Kidney (tissue), 14 donors: ENCODE measurements around the gene DNM2. TPM values are rescaled to one million over a fixed set of nuclear protein-coding genes. Genes with fewer than 3 reads are reported as not detected.

Experiments used
- DNase-seq, 5 donors: peaks; one replicate each; pipeline ENCODE4 v3.0.0-alpha.2; 2013 to 2020
- FAIRE-seq: peaks from 2 replicates; lab custom pipeline; 2012; peaks lifted over from hg19 to GRCh38; lab: Jason Lieb, UNC
- H3K27ac ChIP-seq, 2 donors: one replicate each; pipeline ENCODE4 v1.7.0; 2013; ENCODE audit warnings: low read depth in 2 of 2, low read length in 2 of 2, inconsistent platforms in 1 of 2
- H3K27me3 ChIP-seq: one replicate; pipeline ENCODE4 v1.7.1; 2013; ENCODE audit warnings: low read length, inconsistent platforms; ENCODE audit not compliant: control insufficient read depth, insufficient read depth
- H3K36me3 ChIP-seq, 3 donors: one replicate each; pipeline versions ENCODE4 v1.7.0 to v1.7.1; 2013; ENCODE audit warnings: low read length in 3 of 3, control low read depth in 1 of 3, inconsistent platforms in 1 of 3; ENCODE audit not compliant: insufficient read depth in 3 of 3, control insufficient read depth in 2 of 3
- H3K4me1 ChIP-seq, 3 donors: one replicate each; pipeline versions ENCODE4 v1.7.0 to v1.7.1; 2013; ENCODE audit warnings: low read length in 3 of 3, inconsistent platforms in 1 of 3, low read depth in 1 of 3; ENCODE audit not compliant: control insufficient read depth in 2 of 3, insufficient read depth in 2 of 3
- H3K4me3 ChIP-seq, 3 donors: one replicate each; pipeline versions ENCODE4 v1.7.0 to v1.8.1; 2013; ENCODE audit warnings: low read length in 3 of 3, control low read depth in 1 of 3, inconsistent platforms in 1 of 3
- H3K9ac ChIP-seq, 3 donors: one replicate each; pipeline versions ENCODE4 v1.7.0 to v1.7.1; 2013; ENCODE audit warnings: low read length in 3 of 3, control low read depth in 1 of 3, inconsistent platforms in 1 of 3
- H3K9me3 ChIP-seq, 3 donors: one replicate each; pipeline versions ENCODE4 v1.7.0 to v1.7.1; 2013; ENCODE audit warnings: low read length in 3 of 3, control low read depth in 1 of 3, inconsistent platforms in 1 of 3; ENCODE audit not compliant: control insufficient read depth in 2 of 3, insufficient read depth in 1 of 3
- CTCF ChIP-seq: IDR thresholded peaks from 3 replicates; pipeline ENCODE4 v1.5.1; 2012; ENCODE audit warnings: mild to moderate bottlenecking, moderate library complexity, borderline replicate concordance; ENCODE audit not compliant: insufficient read depth; ENCODE audit errors: extremely low read depth
- intact Hi-C: fragments of 100-400 bp; cut with DNase I; formaldehyde crosslinking; loops from one replicate; pipeline ENCODE4 v1.11.1; 2022
- polyA plus RNA-seq: library from polyadenylated mRNA; stranded (reverse); fragments of 350-450 nt; fragmentation: Illumina TruSeq; extraction: RNeasy Lipid Tissue Mini Kit (QIAGEN cat#74804); gene quantifications from one replicate; pipeline ENCODE4 v1.2.3, GENCODE V29; 2014; ENCODE audit warnings: low read depth, low replicate concordance; ENCODE audit not compliant: insufficient read depth
- total RNA-seq: library from RNA; stranded (reverse); fragmentation: NEBNext Ultra II Directional; extraction: Animal tissue kit (Norgen Biotek cat#: 25700); gene quantifications from one replicate; pipeline ENCODE4 v1.2.1, GENCODE V29; 2021
- donor health status: control.
- donor health status: control.
- donor health status: control.
- donor health status: control.
- donor health status: control.
- donor health status: DM: yes; HTN: yes; CAD: no.
- donor health status: Normal renal cell carcinoma (clear cell type).

The DNM2 gene
- total and polyA plus RNA-seq, 2 donors from 2014 or later, result 79.0 to 226 TPM

GRCh38 chr19:10803252-10803651 lies 85.4 kb downstream of the DNM2 start:
- H3K4me3 ChIP-seq, result no peak overlapping the region
- H3K4me1 ChIP-seq, result no peaks in the 10 kb centered on the region
- peaks cover 5 to 45% (median 21%) of the 10 kb centered on the region in 3 donors for H3K36me3 ChIP-seq
- intact Hi-C loops, result no loop called here
- H3K27ac ChIP-seq, result no peak overlapping the region
- no peak overlapping the region for H3K9ac ChIP-seq
- no peak for DNase-seq
- H3K9me3 ChIP-seq, result no peaks in the 10 kb centered on the region
- no peaks in the 10 kb centered on the region for H3K27me3 ChIP-seq
- no peak for FAIRE-seq
- no peak for TF ChIP-seq CTCF

- Histone ChIP-seq H3K9ac (no peak overlapping the region), H3K27me3 (no peaks in the 10 kb centered on the region), H3K9me3 (no peaks in the 10 kb centered on the region), H3K27ac (no peak overlapping the region), H3K36me3 (peaks cover 8 to 58% (median 15%) of the 10 kb centered on the region in 3 donors), H3K4me1 (no peaks in the 10 kb centered on the region), H3K4me3 (no peak overlapping the region)
- FAIRE-seq (no peak), DNase-seq (no peak)
- intact Hi-C loops, result no loop called here
- no peak for TF ChIP-seq CTCF
Observed at GRCh38 chr19:10805065-10805757, 87.3 kb downstream of the DNM2 start.

- no peak for TF ChIP-seq CTCF
- Histone ChIP-seq H3K9me3 (no peaks in the 10 kb centered on the region), H3K36me3 (peaks cover 8 to 60% (median 15%) of the 10 kb centered on the region in 3 donors), H3K27me3 (no peaks in the 10 kb centered on the region), H3K4me3 (no peak overlapping the region), H3K27ac (no peak overlapping the region), H3K9ac (no peak overlapping the region), H3K4me1 (no peaks in the 10 kb centered on the region)
- intact Hi-C loops, result no loop called here
- DNase-seq (no peak), FAIRE-seq (no peak)
Observed at GRCh38 chr19:10805758-10806247, 87.9 kb downstream of the DNM2 start.
